Keratinocyte (primary cell): ENCODE data around the gene CDH13. TPM values are rescaled to one million over a fixed set of nuclear protein-coding genes. Genes with fewer than 3 reads are reported as not detected.

Source experiments
- DNase-seq: peaks from one replicate; pipeline ENCODE4 v3.0.0-alpha.2; 2011; ENCODE audit warnings: low read depth, missing footprints, low spot score
- FAIRE-seq: peaks from 2 replicates; lab custom pipeline; 2011; peaks lifted over from hg19 to GRCh38; lab: Jason Lieb, UNC
- H2AFZ ChIP-seq: 2 replicates; pipeline ENCODE4 v1.6.0; 2012; ENCODE audit warnings: low read length, control low read depth, inconsistent platforms; ENCODE audit not compliant: control insufficient read depth
- H3K27ac ChIP-seq: 2 replicates; pipeline ENCODE4 v1.5.1; 2011; ENCODE audit warnings: low read length; ENCODE audit not compliant: control insufficient read depth, insufficient read depth
- H3K27me3 ChIP-seq: 3 replicates; pipeline ENCODE4 v1.6.0; 2011; ENCODE audit warnings: low read length; ENCODE audit not compliant: control insufficient read depth, insufficient read depth; ENCODE audit errors: extremely low read depth
- H3K36me3 ChIP-seq, 2 experiments: 2 replicates in 1 of 2; 3 replicates in 1 of 2; pipeline ENCODE4 v1.5.1; 2011; ENCODE audit warnings: low read length in 2 of 2, mild to moderate bottlenecking in 1 of 2; ENCODE audit not compliant: control insufficient read depth in 2 of 2, insufficient read depth in 2 of 2; ENCODE audit errors: extremely low read depth in 1 of 2
- H3K4me1 ChIP-seq: 3 replicates; pipeline ENCODE4 v1.5.1; 2011; ENCODE audit warnings: low read length; ENCODE audit not compliant: control insufficient read depth, insufficient read depth; ENCODE audit errors: extremely low read depth
- H3K4me2 ChIP-seq: 3 replicates; pipeline ENCODE4 v1.6.0; 2011; ENCODE audit warnings: low read depth, low read length; ENCODE audit not compliant: control insufficient read depth, insufficient read depth; ENCODE audit errors: extremely low read depth
- H3K4me3 ChIP-seq, 3 experiments: fragments of 200-600 bp in 1 of 3; sonication (generic) in 1 of 3; 2 replicates in 2 of 3; 3 replicates in 1 of 3; pipeline ENCODE4 v1.5.1; 2011 to 2016; ENCODE audit warnings: low read length in 3 of 3, mild to moderate bottlenecking in 3 of 3, control low read depth in 2 of 3, inconsistent platforms in 1 of 3, low read depth in 1 of 3, mixed read lengths in 1 of 3, mixed run types in 1 of 3, moderate library complexity in 1 of 3; ENCODE audit not compliant: control insufficient read depth in 2 of 3, insufficient read depth in 2 of 3; ENCODE audit errors: extremely low read depth in 1 of 3
- H3K79me2 ChIP-seq: 2 replicates; pipeline ENCODE4 v1.6.0; 2012; ENCODE audit warnings: low read length; ENCODE audit not compliant: control insufficient read depth, insufficient read depth
- H3K9ac ChIP-seq: 3 replicates; pipeline ENCODE4 v1.6.0; 2011; ENCODE audit warnings: low read length; ENCODE audit not compliant: control insufficient read depth, insufficient read depth; ENCODE audit errors: extremely low read depth
- H3K9me1 ChIP-seq: 3 replicates; pipeline ENCODE4 v1.6.0; 2011; ENCODE audit warnings: low read length; ENCODE audit not compliant: control insufficient read depth, insufficient read depth; ENCODE audit errors: extremely low read depth
- H3K9me3 ChIP-seq: 2 replicates; pipeline ENCODE4 v1.5.1; 2012; ENCODE audit warnings: low read depth, low read length; ENCODE audit not compliant: control insufficient read depth
- H4K20me1 ChIP-seq: 3 replicates; pipeline ENCODE4 v1.6.0; 2011; ENCODE audit warnings: low read length; ENCODE audit not compliant: control insufficient read depth, insufficient read depth; ENCODE audit errors: extremely low read depth
- EZH2 ChIP-seq: IDR thresholded peaks from one replicate; pipeline ENCODE4 v1.6.1; 2012; ENCODE audit warnings: inconsistent platforms, mild to moderate bottlenecking, low read length, moderate library complexity
- dilution Hi-C: fragments of 300-500 bp; cut with MboI; formaldehyde crosslinking; loops from one replicate; pipeline ENCODE4 v1.7.0; 2020; ENCODE audit warnings: low sequenced_read_pairs; ENCODE audit not compliant: extremely low pct_ligation_motif_present
- polyA plus RNA-seq, 5 experiments: library from polyadenylated mRNA; depleted of rRNA in 3 of 5; stranded (reverse) in 3 of 5; stranded (forward) in 1 of 5; unstranded in 1 of 5; fragments of >200 nt; gene quantifications; 1 replicate in 1 of 5; 2 replicates in 3 of 5; 3 replicates in 1 of 5; pipeline versions ENCODE4 v1.2.1 to v1.2.3, GENCODE V29; 2011 to 2012; ENCODE audit warnings: missing spikeins in 2 of 5, low read depth in 1 of 5, low replicate concordance in 1 of 5
- TF ChIP-seq, protein P1 (sequence below), 3 experiments: IDR thresholded peaks in 1 of 3; conservative IDR thresholded peaks in 1 of 3; optimal IDR thresholded peaks in 1 of 3; 2 replicates in 2 of 3; 3 replicates in 1 of 3; pipeline versions ENCODE3 to v1.5.1; 2011; ENCODE audit warnings: low read length in 3 of 3, mild to moderate bottlenecking in 3 of 3, moderate library complexity in 2 of 3, control low read depth in 1 of 3, inconsistent platforms in 1 of 3; ENCODE audit not compliant: insufficient read depth in 2 of 3; ENCODE audit errors: extremely low read depth in 1 of 3

The CDH13 gene
- polyA plus RNA-seq, 1 donor (not counting 4 experiments of a cell fraction or from before 2014, with no cell fraction given), result 111 TPM

GRCh38 chr16:82882982-82883835 lies 256.4 kb downstream of the CDH13 start:
- H3K27me3 ChIP-seq, result no peaks in the 10 kb centered on the region
- TF ChIP-seq, protein P1, sequence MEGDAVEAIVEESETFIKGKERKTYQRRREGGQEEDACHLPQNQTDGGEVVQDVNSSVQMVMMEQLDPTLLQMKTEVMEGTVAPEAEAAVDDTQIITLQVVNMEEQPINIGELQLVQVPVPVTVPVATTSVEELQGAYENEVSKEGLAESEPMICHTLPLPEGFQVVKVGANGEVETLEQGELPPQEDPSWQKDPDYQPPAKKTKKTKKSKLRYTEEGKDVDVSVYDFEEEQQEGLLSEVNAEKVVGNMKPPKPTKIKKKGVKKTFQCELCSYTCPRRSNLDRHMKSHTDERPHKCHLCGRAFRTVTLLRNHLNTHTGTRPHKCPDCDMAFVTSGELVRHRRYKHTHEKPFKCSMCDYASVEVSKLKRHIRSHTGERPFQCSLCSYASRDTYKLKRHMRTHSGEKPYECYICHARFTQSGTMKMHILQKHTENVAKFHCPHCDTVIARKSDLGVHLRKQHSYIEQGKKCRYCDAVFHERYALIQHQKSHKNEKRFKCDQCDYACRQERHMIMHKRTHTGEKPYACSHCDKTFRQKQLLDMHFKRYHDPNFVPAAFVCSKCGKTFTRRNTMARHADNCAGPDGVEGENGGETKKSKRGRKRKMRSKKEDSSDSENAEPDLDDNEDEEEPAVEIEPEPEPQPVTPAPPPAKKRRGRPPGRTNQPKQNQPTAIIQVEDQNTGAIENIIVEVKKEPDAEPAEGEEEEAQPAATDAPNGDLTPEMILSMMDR (optimal IDR thresholded peaks at IDR 0.05 in 1 of 3, IDR thresholded peaks at IDR 0.05 in 1 of 3, conservative IDR thresholded peaks at IDR 0.05 in 1 of 3; ENCODE audit: extremely low read depth in 1 of 3, insufficient read depth in 2 of 3, low read length in 3 of 3), result no peak
- no peak for TF ChIP-seq EZH2
- H3K4me1 ChIP-seq, result no peaks in the 10 kb centered on the region
- no peaks in the 10 kb centered on the region for H3K9me1 ChIP-seq
- H3K9me3 ChIP-seq, result no peaks in the 10 kb centered on the region
- FAIRE-seq (no peak), DNase-seq (no peak)
- no peak overlapping the region for H3K9ac ChIP-seq
- no peaks in the 10 kb centered on the region for H3K36me3 ChIP-seq
- dilution Hi-C loops, result no loop called here
- H3K27ac ChIP-seq, result no peak overlapping the region
- peaks cover 8% of the 10 kb centered on the region for H3K79me2 ChIP-seq
- H2AFZ ChIP-seq, result no peak overlapping the region
- no peak overlapping the region for H3K4me2 ChIP-seq
- H4K20me1 ChIP-seq, result no peaks in the 10 kb centered on the region
- H3K4me3 ChIP-seq, result no peak overlapping the region

- FAIRE-seq, result no peak
Measured at GRCh38 chr16:82884320-82884898, 257.6 kb downstream of the CDH13 start.

More at GRCh38 chr16:82884320-82884898, 257.6 kb downstream of the CDH13 start:
- TF ChIP-seq EZH2, result no peak
- TF ChIP-seq, protein P1 (optimal IDR thresholded peaks at IDR 0.05 in 1 of 3, IDR thresholded peaks at IDR 0.05 in 1 of 3, conservative IDR thresholded peaks at IDR 0.05 in 1 of 3; ENCODE audit: extremely low read depth in 1 of 3, insufficient read depth in 2 of 3, low read length in 3 of 3), result no peak
- no peak for DNase-seq
- no peak overlapping the region for H3K27ac ChIP-seq
- H3K9ac ChIP-seq, result no peak overlapping the region
- dilution Hi-C loops, result no loop called here
- no peaks in the 10 kb centered on the region for H3K9me1 ChIP-seq
- H2AFZ ChIP-seq, result no peak overlapping the region
- H3K36me3 ChIP-seq, result no peaks in the 10 kb centered on the region
- H3K4me1 ChIP-seq, result no peaks in the 10 kb centered on the region
- H4K20me1 ChIP-seq, result no peaks in the 10 kb centered on the region
- H3K9me3 ChIP-seq, result no peaks in the 10 kb centered on the region
- no peaks in the 10 kb centered on the region for H3K27me3 ChIP-seq
- H3K4me2 ChIP-seq, result no peak overlapping the region
- no peak overlapping the region for H3K4me3 ChIP-seq
- peaks cover 6% of the 10 kb centered on the region for H3K79me2 ChIP-seq
